GM12875 (cell line): Measurements from ENCODE around the gene ANKUB1.

ENCODE experiments used
- H3K4me3 ChIP-seq: one replicate; pipeline ENCODE4 v1.5.1; 2011; ENCODE audit warnings: low read depth, low read length, control low read depth
- TF ChIP-seq, protein P1 (sequence below): IDR thresholded peaks from 2 replicates; pipeline ENCODE4 v1.5.1; 2011; ENCODE audit warnings: low read depth, mild to moderate bottlenecking, control low read depth, inconsistent platforms, low read length, moderate library complexity, borderline replicate concordance; ENCODE audit not compliant: insufficient read depth

ANKUB1 gene

DNA sequence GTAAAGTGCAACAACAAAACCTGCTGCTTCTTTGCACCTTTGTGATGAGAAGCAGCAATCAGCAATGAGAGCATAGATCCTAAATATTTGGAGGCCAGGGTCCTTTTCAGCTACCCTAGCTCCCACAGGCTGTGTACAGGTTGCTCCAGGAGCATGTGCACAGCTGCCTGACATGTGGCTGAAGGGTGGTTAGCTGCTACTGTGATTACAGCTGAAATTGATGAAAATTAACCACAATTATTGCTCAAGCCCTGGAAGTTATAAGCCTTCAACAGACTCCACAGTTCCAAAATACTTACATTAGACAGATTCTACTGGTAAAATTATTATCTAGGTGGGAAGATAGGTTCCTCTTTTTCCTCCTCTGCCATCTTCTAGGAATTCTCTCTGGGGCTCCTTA is 68.6 kb downstream of the ANKUB1 start:
- H3K4me3 ChIP-seq: no peak overlapping the region
- TF ChIP-seq, protein P1, sequence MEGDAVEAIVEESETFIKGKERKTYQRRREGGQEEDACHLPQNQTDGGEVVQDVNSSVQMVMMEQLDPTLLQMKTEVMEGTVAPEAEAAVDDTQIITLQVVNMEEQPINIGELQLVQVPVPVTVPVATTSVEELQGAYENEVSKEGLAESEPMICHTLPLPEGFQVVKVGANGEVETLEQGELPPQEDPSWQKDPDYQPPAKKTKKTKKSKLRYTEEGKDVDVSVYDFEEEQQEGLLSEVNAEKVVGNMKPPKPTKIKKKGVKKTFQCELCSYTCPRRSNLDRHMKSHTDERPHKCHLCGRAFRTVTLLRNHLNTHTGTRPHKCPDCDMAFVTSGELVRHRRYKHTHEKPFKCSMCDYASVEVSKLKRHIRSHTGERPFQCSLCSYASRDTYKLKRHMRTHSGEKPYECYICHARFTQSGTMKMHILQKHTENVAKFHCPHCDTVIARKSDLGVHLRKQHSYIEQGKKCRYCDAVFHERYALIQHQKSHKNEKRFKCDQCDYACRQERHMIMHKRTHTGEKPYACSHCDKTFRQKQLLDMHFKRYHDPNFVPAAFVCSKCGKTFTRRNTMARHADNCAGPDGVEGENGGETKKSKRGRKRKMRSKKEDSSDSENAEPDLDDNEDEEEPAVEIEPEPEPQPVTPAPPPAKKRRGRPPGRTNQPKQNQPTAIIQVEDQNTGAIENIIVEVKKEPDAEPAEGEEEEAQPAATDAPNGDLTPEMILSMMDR: no peak

DNA sequence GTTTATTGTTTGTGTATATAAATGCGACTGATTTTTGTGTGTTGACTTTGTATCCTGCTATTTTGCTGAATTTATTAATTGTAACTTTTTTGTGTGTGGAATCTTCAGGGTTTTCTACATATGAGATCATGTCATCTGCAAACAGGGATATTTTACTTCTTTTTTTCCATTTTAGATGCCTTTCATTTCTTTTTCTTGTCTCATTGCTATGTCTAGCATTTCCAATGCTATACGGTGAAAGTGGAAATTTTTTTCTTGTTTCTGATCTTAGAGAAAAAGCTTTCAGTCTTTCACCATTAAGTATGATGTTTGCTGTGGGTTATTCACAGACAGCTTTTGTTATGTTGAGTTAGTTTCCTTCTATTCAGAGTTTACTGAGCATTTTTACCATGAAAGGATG is 71.4 kb downstream of the ANKUB1 start:
- TF ChIP-seq, protein P1: no peak

DNA sequence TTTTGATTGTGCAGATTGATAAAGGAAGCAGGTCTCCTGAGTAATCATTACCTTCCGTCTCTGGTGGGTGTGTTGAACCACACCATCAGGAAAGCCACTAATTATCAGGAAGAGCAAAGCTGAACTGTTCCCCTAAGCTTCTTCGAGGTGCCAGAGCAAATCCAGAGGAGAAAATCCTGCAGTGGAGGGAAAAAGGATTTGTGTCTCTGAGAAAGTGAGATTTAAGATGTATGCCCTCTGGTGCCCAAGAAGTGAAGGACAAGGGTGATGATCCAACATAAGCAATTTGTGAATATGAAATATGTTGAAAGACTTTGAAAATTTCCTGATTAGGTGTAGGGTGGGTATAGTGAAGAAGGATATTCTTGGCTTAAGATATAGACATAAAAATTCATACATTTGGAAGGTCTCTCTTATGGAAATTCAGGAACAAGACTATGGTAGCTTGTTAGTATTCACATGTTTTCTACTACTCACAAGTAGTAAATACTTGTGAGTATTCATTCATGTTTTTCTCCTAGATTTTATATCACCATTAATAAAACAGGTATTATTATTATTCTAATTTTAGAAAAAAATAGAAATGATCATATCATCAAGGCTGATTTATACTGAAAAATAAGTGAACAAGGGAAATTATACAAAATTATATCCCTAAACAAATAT is 74.8 kb downstream of the ANKUB1 start:
- TF ChIP-seq, protein P1: peak; percentile 48; the same call in 1 of the 2 replicates
- H3K4me3 ChIP-seq: no peak overlapping the region

More for the DNA sequence above, 71.4 kb downstream of the ANKUB1 start:
- no peak overlapping the region for H3K4me3 ChIP-seq

DNA sequence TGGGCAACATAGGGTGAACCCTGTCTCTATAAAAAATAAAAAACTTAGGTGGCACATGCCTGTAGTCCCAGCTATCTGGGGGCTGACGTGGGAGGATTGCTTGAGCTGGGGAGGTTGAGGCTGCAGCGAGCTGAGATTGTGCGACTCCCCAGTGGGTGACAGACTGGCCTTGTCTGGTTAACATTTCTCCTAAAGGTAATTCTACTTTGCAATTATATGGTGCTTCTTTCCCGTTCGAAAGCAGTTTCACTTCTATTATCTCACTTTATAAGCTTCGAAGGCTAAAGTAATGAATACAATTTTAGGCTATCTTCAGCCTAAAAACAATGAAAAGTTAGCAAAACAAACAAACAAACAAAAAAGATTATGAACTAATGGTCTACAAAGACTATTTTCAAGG is 75.4 kb downstream of the ANKUB1 start:
- no peak overlapping the region for H3K4me3 ChIP-seq
- TF ChIP-seq, protein P1: no peak

DNA sequence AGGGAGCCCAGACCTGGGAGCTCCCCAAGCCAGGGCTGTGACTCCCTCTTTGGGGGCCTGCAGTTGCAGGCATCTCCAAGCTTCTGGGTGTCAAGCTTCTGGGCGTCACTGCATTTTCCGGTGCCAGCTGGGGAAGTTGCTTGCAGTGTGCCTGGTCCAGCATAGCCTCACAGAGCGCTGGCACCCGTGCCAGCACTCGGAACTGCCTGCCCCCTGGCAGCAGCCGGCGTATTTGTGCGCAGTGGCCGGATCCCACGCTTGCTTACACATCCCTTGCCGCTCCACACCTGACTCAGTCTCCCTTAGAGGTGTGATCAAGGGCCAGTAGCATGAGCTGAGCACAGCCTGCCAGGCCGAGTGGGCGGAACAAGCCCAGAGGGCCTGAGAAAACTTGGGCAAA is 77.1 kb downstream of the ANKUB1 start:
- TF ChIP-seq, protein P1: no peak
- no peak overlapping the region for H3K4me3 ChIP-seq

DNA sequence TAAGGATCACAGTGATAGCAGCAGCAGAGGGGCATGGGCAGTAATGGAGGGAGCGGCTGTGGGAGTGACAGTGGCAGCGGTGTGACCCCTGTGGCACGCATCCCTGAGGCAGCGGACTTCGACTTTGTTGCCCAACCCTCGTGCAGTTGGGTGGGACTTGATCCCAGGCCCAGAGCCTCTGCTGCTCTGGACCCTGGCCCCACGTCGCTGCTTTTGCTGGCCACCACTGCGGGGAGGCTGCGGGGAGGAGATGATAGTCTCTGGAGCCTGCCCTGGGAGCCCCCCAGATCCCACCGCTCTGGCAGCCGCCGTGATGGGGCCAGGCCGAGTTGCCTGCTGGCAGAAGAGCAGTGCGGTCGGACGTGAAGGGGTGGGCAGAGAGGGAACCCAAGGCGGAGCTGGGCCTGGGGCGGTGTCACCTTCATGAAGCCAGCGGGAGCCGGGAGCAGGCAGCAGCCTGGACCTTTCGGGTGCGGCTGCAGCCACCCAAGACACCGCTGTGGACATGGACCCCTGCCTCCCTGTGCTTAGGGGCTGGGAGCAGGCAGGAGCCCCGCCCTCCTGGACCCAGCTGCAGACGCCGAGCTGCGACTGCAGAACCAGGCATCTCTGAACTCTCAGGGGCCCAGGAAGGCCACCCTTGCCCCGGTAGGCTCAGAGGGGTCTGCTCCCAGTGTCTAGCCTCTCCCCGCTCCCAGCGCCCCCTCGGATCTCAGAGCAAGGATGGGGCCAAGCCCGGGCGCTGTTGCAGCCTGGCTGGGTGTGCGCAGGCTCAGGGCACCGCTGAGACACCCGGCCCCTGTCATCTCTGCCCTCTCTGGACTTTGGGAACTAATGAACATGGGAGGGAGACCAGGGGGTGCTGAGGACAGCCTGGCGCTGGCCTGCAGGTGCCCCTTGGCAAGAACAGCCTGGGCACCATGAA is 78.4 kb downstream of the ANKUB1 start:
- TF ChIP-seq, protein P1: no peak

More for the DNA sequence above, 78.4 kb downstream of the ANKUB1 start:
- H3K4me3 ChIP-seq: no peak overlapping the region
